Stomach smooth muscle (tissue), 2 donors: ENCODE results near the gene SPRYD3.
"Not testable (repeated sequence)": the region's sequence is repeated elsewhere in the genome, so short reads cannot be mapped to it uniquely, and the experiment has no call there.

Experiments
- H3K27ac ChIP-seq: one replicate; pipeline ENCODE4 v1.7.0; 2013; ENCODE audit warnings: mild to moderate bottlenecking, low read length, inconsistent platforms
- H3K27me3 ChIP-seq, 2 donors: one replicate each; pipeline ENCODE4 v1.7.0; 2013; ENCODE audit warnings: low read length in 2 of 2; ENCODE audit not compliant: insufficient read depth in 2 of 2, control insufficient read depth in 1 of 2
- H3K36me3 ChIP-seq, 2 donors: one replicate each; pipeline ENCODE4 v1.7.0; 2013; ENCODE audit warnings: low read length in 2 of 2; ENCODE audit not compliant: control insufficient read depth in 2 of 2, insufficient read depth in 2 of 2
- H3K4me1 ChIP-seq: one replicate; pipeline ENCODE4 v1.7.0; 2013; ENCODE audit warnings: low read length; ENCODE audit not compliant: control insufficient read depth, insufficient read depth
- H3K4me3 ChIP-seq, 2 donors: one replicate each; pipeline ENCODE4 v1.7.0; 2013; ENCODE audit warnings: low read length in 2 of 2
- H3K9ac ChIP-seq, 2 donors: one replicate each; pipeline ENCODE4 v1.7.0; 2013; ENCODE audit warnings: low read length in 2 of 2, mild to moderate bottlenecking in 1 of 2
- H3K9me3 ChIP-seq, 2 donors: one replicate each; pipeline ENCODE4 v1.7.0; 2013; ENCODE audit warnings: low read length in 2 of 2; ENCODE audit not compliant: control insufficient read depth in 2 of 2
- donor health status: healthy.
- donor health status: Pancreatic carcinoma.

The SPRYD3 gene

GRCh38 chr12:53027014-53027413 is 52.2 kb downstream of the SPRYD3 start:
- not testable (repeated sequence) for H3K4me1 ChIP-seq, H3K9ac ChIP-seq, H3K27me3 ChIP-seq, H3K4me3 ChIP-seq, H3K27ac ChIP-seq, H3K9me3 ChIP-seq
- H3K36me3 ChIP-seq: peaks cover 52 to 56% of the 10 kb centered on the region in 2 donors

GRCh38 chr12:53025250-53025649 is 53.9 kb downstream of the SPRYD3 start:
- peaks cover 53 to 54% of the 10 kb centered on the region in 2 donors for H3K36me3 ChIP-seq
- H3K27ac ChIP-seq: no peak overlapping the region
- H3K9me3 ChIP-seq: no peaks in the 10 kb centered on the region
- H3K9ac ChIP-seq: no peak overlapping the region
- no peaks in the 10 kb centered on the region for H3K27me3 ChIP-seq
- H3K4me3 ChIP-seq: no peak overlapping the region
- H3K4me1 ChIP-seq: no peaks in the 10 kb centered on the region

GRCh38 chr12:53014709-53015108 is 64.5 kb downstream of the SPRYD3 start:
- peaks cover 16 to 21% of the 10 kb centered on the region in 2 donors for H3K36me3 ChIP-seq
- H3K4me1 ChIP-seq: peaks cover 6% of the 10 kb centered on the region
- no peak overlapping the region for H3K27ac ChIP-seq

More at GRCh38 chr12:53014709-53015108, 64.5 kb downstream of the SPRYD3 start:
- Histone ChIP-seq H3K9ac (no peak overlapping the region), H3K27me3 (no peaks in the 10 kb centered on the region), H3K4me3 (no peak overlapping the region), H3K9me3 (no peaks in the 10 kb centered on the region)
